GM12878 (cell line): ENCODE results near the gene RPE65. TPM values are rescaled to one million over a fixed set of nuclear protein-coding genes. Genes with fewer than 3 reads are reported as not detected.

Experiments used
- ATAC-seq: fragments of 200-7000 bp; cut with Tn5 transposase; 3 replicates; pipeline ENCODE4 v1.9.1; 2020; ENCODE audit warnings: mild to moderate bottlenecking, moderate library complexity
- BruUV-seq: library from RNA; stranded (reverse); fragments of 400-500 nt; replicated peaks from 2 replicates; lab custom pipeline; 2021; lab: Mats Ljungman, UMichigan
- CTCF ChIA-PET: fragments of 300-600 bp; sonication (Branson Sonifier 250); formaldehyde crosslinking; extraction: SDS; loops from one replicate; lab custom pipeline; 2021; ENCODE audit warnings: inconsistent platforms; lab: Yijun Ruan, JAX
- POLR2A ChIA-PET: fragments of 350-600 bp; formaldehyde crosslinking; extraction: SDS; loops from one replicate; lab custom pipeline; 2021; ENCODE audit warnings: inconsistent platforms; lab: Charles Lee
- RAD21 ChIA-PET: fragments of 300-600 bp; sonication (Branson Sonifier 250); formaldehyde crosslinking; loops from one replicate; lab custom pipeline; 2023; ENCODE audit warnings: antibody characterized with exemption; ENCODE audit not compliant: unreplicated experiment; lab: Charles Lee
- SMC1A ChIA-PET: fragments of 300-600 bp; sonication (Branson Sonifier 250); formaldehyde crosslinking; loops from one replicate; lab custom pipeline; 2023; ENCODE audit not compliant: unreplicated experiment, uncharacterized antibody; lab: Charles Lee
- DNase-seq: peaks from one replicate; pipeline ENCODE4 v3.0.0-alpha.2; 2011; ENCODE audit warnings: low read depth, low spot score
- FAIRE-seq: peaks from 3 replicates; lab custom pipeline; 2011; peaks lifted over from hg19 to GRCh38; lab: Jason Lieb, UNC
- H2AFZ ChIP-seq: 2 replicates; pipeline ENCODE4 v1.6.0; 2011; ENCODE audit warnings: low read depth, low read length, control low read depth; ENCODE audit not compliant: control insufficient read depth
- H3K27ac ChIP-seq: 2 replicates; pipeline ENCODE4 v1.5.1; 2011; ENCODE audit warnings: control low read depth; ENCODE audit not compliant: control insufficient read depth, insufficient read depth
- H3K27me3 ChIP-seq, 2 experiments: replicated peaks in 1 of 2; 2 replicates each; pipeline versions ENCODE4 v1.6.0 to v1.6.1; 2011; ENCODE audit warnings: low read length in 1 of 2; ENCODE audit not compliant: control insufficient read depth in 2 of 2, insufficient read depth in 2 of 2
- H3K36me3 ChIP-seq, 2 experiments: 2 replicates each; pipeline ENCODE4 v1.5.1; 2011; ENCODE audit warnings: low read length in 1 of 2; ENCODE audit not compliant: control insufficient read depth in 2 of 2, insufficient read depth in 2 of 2
- H3K4me1 ChIP-seq: 2 replicates; pipeline ENCODE4 v1.6.1; 2011; ENCODE audit warnings: mild to moderate bottlenecking, low read length, moderate library complexity, mixed read lengths; ENCODE audit not compliant: control insufficient read depth, insufficient read depth
- H3K4me2 ChIP-seq: 2 replicates; pipeline ENCODE4 v1.6.0; 2011; ENCODE audit warnings: control low read depth; ENCODE audit not compliant: control insufficient read depth, insufficient read depth
- H3K4me3 ChIP-seq: fragments of 200-600 bp; sonication (generic); 2 replicates; pipeline ENCODE4 v1.5.1; 2016
- H3K79me2 ChIP-seq: 2 replicates; pipeline ENCODE4 v1.6.0; 2011; ENCODE audit warnings: low read length; ENCODE audit not compliant: control insufficient read depth, insufficient read depth
- H3K9ac ChIP-seq: 2 replicates; pipeline ENCODE4 v1.8.0; 2011; ENCODE audit warnings: low read length, control low read depth, mixed read lengths; ENCODE audit not compliant: control insufficient read depth, insufficient read depth
- H3K9me3 ChIP-seq: replicated peaks from 3 replicates; pipeline ENCODE4 v1.5.1; 2011; ENCODE audit warnings: mild to moderate bottlenecking, low read length; ENCODE audit not compliant: control insufficient read depth, insufficient read depth
- H4K20me1 ChIP-seq: 2 replicates; pipeline ENCODE4 v1.6.0; 2011; ENCODE audit not compliant: control insufficient read depth, insufficient read depth
- ASH2L ChIP-seq: fragments of 300-600, 200-600 bp; sonication (generic); IDR thresholded peaks from 2 replicates; pipeline ENCODE4 v1.6.1; 2017; ENCODE audit warnings: low read depth, mild to moderate bottlenecking, borderline replicate concordance
- BMI1 ChIP-seq: fragments of 450-650 bp; IDR thresholded peaks from 2 replicates; pipeline ENCODE4 v1.6.1; 2016; ENCODE audit warnings: mild to moderate bottlenecking, moderate library complexity, borderline replicate concordance
- IRF4 ChIP-seq: IDR thresholded peaks from 2 replicates; pipeline ENCODE4 v1.6.1; 2011; ENCODE audit warnings: low read depth, low read length
- KDM1A ChIP-seq: fragments of 200-600 bp; sonication (generic); IDR thresholded peaks from 2 replicates; pipeline ENCODE4 v1.6.1; 2016; ENCODE audit warnings: borderline replicate concordance
- MEF2A ChIP-seq: IDR thresholded peaks from 2 replicates; pipeline ENCODE4 v1.6.1; 2011; ENCODE audit warnings: low read depth, mild to moderate bottlenecking, low read length, moderate library complexity; ENCODE audit not compliant: insufficient read depth
- RFX5 ChIP-seq: IDR thresholded peaks from 2 replicates; pipeline ENCODE4 v1.6.1; 2011; ENCODE audit warnings: low read depth, low read length, improper control_type of control experiment
- SREBF1 ChIP-seq: IDR thresholded peaks from 2 replicates; pipeline ENCODE4 v1.6.1; 2012; ENCODE audit warnings: mild to moderate bottlenecking, low read length
- STAT1 ChIP-seq: fragments of 450-650 bp; conservative IDR thresholded peaks from 2 replicates; pipeline ENCODE4 v1.6.1; 2014; ENCODE audit warnings: antibody characterized with exemption, mild to moderate bottlenecking
- TBL1XR1 ChIP-seq: IDR thresholded peaks from 2 replicates; pipeline ENCODE4 v1.6.1; 2012; ENCODE audit warnings: low read depth, low read length, improper control_type of control experiment
- TCF7 ChIP-seq: IDR thresholded peaks from 2 replicates; pipeline ENCODE4 v1.6.1; 2014; ENCODE audit warnings: antibody characterized with exemption, borderline replicate concordance
- WGBS: methylation state at CpG from one replicate; pipeline ENCODE4 v1.1.6; 2016; ENCODE audit warnings: low lambda C conversion rate; ENCODE audit not compliant: insufficient replicate concordance, insufficient coverage; ENCODE audit errors: missing lambda C conversion rate; 5-methylcytosine and 5-hydroxymethylcytosine counted together
- in situ Hi-C: fragments of 300-500 bp; cut with MboI; formaldehyde crosslinking; loops from 9 replicates; pipeline ENCODE4 v1.14.3; 2018; ENCODE audit warnings: mixed read lengths
- intact Hi-C: fragments of 100-400 bp; cut with micrococcal nuclease; formaldehyde crosslinking; loops from one replicate; pipeline ENCODE4 v1.14.2; 2022; ENCODE audit not compliant: unreplicated experiment
- polyA plus RNA-seq, 11 experiments: library from polyadenylated mRNA; depleted of rRNA in 4 of 11; unstranded in 6 of 11; stranded (reverse) in 5 of 11; fragments of >200 nt; fragmentation: Nextera tagmentation in 4 of 11; fragmentation: Illumina TruSeq in 1 of 11; extraction: Ambion mirVana in 4 of 11; extraction: Trizol in 1 of 11; gene quantifications; 1 replicate in 1 of 11; 2 replicates in 10 of 11; pipeline versions ENCODE4 v1.2.1 to v1.2.3, GENCODE V29; 2011 to 2016; ENCODE audit warnings: inconsistent platforms in 2 of 11, missing spikeins in 2 of 11, low read depth in 1 of 11
- total RNA-seq, 4 experiments: library from RNA; depleted of rRNA in 3 of 4; stranded (reverse); fragments of >200 nt in 3 of 4; fragmentation: Illumina TruSeq in 1 of 4; extraction: Trizol in 1 of 4; gene quantifications; 2 replicates each; pipeline versions ENCODE4 v1.2.1 to v1.2.3, GENCODE V29; 2013 to 2021
- TF ChIP-seq, protein P1 (sequence below): IDR thresholded peaks from 2 replicates; pipeline ENCODE4 v1.6.1; 2012; ENCODE audit warnings: low read depth, low read length, improper control_type of control experiment
- TF ChIP-seq, protein P2 (sequence below): fragments of 150-350 bp; IDR thresholded peaks from 2 replicates; pipeline ENCODE4 v1.6.1; 2016; ENCODE audit warnings: low read depth, low read length
- TF ChIP-seq, protein P3 (sequence below): fragments of 450-650 bp; conservative IDR thresholded peaks from 2 replicates; pipeline ENCODE4 v1.6.1; 2017; ENCODE audit warnings: mild to moderate bottlenecking, moderate library complexity
- TF ChIP-seq, protein P4 (sequence below): fragments of 450-650 bp; IDR thresholded peaks from 2 replicates; pipeline ENCODE4 v1.6.1; 2016; ENCODE audit warnings: mild to moderate bottlenecking, moderate library complexity, borderline replicate concordance

Gene RPE65
- total and polyA plus RNA-seq, 10 of the 15 experiments (the other 5 are each of a cell fraction or from before 2014, with no cell fraction given): not detected

DNA sequence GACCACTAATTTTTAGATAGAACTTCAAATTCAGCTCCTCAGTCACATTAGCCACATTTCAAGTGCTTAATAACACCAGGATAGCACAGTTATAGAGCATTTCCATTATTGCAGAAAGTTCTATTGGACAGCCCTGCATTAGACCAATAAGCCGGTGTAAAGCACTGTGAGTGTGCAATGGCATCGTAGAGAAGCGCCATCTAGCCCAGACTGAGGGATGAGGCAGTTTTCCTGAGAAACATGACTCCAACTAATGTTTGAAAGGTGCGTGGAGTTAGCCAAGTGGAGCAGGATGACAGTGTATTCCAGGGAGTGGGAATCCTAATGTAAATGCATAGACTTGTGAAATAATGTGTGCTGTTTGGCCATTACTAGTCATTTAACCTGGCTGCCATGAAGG, 7.7 kb downstream of the RPE65 start:
- FAIRE-seq (no peak), ATAC-seq (no peak), DNase-seq (no peak)
- H2AFZ ChIP-seq: no peak overlapping the region
- intact Hi-C loops: loop anchor here (2.0 kb wide), 1 partner anchor 325 kb away; no protein-coding TSS in a partner anchor
- no peaks in the 10 kb centered on the region for H4K20me1 ChIP-seq
- in situ Hi-C loops: loop anchor here (5.0 kb wide), 1 partner anchor 320 kb away; no protein-coding TSS in a partner anchor
- no peak overlapping the region for H3K4me2 ChIP-seq
- ChIA-PET SMC1A (interaction anchor here (0.8 to 2.6 kb wide), 3 partner anchors 62 to 321 kb away, joined by 3 to 22 read pairs (median 5); no protein-coding TSS in a partner anchor), CTCF (interaction anchor here (0.9 to 3.7 kb wide), 14 partner anchors 9 to 464 kb away, joined by 3 to 48 read pairs (median 4); no protein-coding TSS in a partner anchor), POLR2A (no interaction called here), RAD21 (interaction anchor here (1.7 to 3.0 kb wide), 3 partner anchors 322 to 591 kb away, joined by 7 to 23 read pairs (median 22); no protein-coding TSS in a partner anchor)
- H3K36me3 ChIP-seq: no peaks in the 10 kb centered on the region
- H3K9me3 ChIP-seq: no peaks in the 10 kb centered on the region
- H3K79me2 ChIP-seq: no peaks in the 10 kb centered on the region
- 34% methylated on average over 4 of the region's 4 CpGs for WGBS
- no peak overlapping the region for H3K27ac ChIP-seq
- no TSS peak for BruUV-seq
- no peak overlapping the region for H3K4me3 ChIP-seq
- H3K9ac ChIP-seq: no peak overlapping the region
- H3K4me1 ChIP-seq: no peaks in the 10 kb centered on the region
- no peaks in the 10 kb centered on the region for H3K27me3 ChIP-seq
- TF ChIP-seq KDM1A (no peak), TBL1XR1 (no peak), BMI1 (no peak), SREBF1 (no peak), TCF7 (no peak), STAT1 (no peak), MEF2A (no peak), ASH2L (no peak), IRF4 (no peak), RFX5 (no peak)
- TF ChIP-seq, protein P1, sequence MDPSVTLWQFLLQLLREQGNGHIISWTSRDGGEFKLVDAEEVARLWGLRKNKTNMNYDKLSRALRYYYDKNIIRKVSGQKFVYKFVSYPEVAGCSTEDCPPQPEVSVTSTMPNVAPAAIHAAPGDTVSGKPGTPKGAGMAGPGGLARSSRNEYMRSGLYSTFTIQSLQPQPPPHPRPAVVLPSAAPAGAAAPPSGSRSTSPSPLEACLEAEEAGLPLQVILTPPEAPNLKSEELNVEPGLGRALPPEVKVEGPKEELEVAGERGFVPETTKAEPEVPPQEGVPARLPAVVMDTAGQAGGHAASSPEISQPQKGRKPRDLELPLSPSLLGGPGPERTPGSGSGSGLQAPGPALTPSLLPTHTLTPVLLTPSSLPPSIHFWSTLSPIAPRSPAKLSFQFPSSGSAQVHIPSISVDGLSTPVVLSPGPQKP: no peak
- TF ChIP-seq, protein P2, sequence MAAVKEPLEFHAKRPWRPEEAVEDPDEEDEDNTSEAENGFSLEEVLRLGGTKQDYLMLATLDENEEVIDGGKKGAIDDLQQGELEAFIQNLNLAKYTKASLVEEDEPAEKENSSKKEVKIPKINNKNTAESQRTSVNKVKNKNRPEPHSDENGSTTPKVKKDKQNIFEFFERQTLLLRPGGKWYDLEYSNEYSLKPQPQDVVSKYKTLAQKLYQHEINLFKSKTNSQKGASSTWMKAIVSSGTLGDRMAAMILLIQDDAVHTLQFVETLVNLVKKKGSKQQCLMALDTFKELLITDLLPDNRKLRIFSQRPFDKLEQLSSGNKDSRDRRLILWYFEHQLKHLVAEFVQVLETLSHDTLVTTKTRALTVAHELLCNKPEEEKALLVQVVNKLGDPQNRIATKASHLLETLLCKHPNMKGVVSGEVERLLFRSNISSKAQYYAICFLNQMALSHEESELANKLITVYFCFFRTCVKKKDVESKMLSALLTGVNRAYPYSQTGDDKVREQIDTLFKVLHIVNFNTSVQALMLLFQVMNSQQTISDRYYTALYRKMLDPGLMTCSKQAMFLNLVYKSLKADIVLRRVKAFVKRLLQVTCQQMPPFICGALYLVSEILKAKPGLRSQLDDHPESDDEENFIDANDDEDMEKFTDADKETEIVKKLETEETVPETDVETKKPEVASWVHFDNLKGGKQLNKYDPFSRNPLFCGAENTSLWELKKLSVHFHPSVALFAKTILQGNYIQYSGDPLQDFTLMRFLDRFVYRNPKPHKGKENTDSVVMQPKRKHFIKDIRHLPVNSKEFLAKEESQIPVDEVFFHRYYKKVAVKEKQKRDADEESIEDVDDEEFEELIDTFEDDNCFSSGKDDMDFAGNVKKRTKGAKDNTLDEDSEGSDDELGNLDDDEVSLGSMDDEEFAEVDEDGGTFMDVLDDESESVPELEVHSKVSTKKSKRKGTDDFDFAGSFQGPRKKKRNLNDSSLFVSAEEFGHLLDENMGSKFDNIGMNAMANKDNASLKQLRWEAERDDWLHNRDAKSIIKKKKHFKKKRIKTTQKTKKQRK: no peak
- TF ChIP-seq, protein P3, sequence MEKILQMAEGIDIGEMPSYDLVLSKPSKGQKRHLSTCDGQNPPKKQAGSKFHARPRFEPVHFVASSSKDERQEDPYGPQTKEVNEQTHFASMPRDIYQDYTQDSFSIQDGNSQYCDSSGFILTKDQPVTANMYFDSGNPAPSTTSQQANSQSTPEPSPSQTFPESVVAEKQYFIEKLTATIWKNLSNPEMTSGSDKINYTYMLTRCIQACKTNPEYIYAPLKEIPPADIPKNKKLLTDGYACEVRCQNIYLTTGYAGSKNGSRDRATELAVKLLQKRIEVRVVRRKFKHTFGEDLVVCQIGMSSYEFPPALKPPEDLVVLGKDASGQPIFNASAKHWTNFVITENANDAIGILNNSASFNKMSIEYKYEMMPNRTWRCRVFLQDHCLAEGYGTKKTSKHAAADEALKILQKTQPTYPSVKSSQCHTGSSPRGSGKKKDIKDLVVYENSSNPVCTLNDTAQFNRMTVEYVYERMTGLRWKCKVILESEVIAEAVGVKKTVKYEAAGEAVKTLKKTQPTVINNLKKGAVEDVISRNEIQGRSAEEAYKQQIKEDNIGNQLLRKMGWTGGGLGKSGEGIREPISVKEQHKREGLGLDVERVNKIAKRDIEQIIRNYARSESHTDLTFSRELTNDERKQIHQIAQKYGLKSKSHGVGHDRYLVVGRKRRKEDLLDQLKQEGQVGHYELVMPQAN: no peak
- TF ChIP-seq, protein P4, sequence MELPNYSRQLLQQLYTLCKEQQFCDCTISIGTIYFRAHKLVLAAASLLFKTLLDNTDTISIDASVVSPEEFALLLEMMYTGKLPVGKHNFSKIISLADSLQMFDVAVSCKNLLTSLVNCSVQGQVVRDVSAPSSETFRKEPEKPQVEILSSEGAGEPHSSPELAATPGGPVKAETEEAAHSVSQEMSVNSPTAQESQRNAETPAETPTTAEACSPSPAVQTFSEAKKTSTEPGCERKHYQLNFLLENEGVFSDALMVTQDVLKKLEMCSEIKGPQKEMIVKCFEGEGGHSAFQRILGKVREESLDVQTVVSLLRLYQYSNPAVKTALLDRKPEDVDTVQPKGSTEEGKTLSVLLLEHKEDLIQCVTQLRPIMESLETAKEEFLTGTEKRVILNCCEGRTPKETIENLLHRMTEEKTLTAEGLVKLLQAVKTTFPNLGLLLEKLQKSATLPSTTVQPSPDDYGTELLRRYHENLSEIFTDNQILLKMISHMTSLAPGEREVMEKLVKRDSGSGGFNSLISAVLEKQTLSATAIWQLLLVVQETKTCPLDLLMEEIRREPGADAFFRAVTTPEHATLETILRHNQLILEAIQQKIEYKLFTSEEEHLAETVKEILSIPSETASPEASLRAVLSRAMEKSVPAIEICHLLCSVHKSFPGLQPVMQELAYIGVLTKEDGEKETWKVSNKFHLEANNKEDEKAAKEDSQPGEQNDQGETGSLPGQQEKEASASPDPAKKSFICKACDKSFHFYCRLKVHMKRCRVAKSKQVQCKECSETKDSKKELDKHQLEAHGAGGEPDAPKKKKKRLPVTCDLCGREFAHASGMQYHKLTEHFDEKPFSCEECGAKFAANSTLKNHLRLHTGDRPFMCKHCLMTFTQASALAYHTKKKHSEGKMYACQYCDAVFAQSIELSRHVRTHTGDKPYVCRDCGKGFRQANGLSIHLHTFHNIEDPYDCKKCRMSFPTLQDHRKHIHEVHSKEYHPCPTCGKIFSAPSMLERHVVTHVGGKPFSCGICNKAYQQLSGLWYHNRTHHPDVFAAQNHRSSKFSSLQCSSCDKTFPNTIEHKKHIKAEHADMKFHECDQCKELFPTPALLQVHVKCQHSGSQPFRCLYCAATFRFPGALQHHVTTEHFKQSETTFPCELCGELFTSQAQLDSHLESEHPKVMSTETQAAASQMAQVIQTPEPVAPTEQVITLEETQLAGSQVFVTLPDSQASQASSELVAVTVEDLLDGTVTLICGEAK: no peak
